Large intestine (tissue), 3 donors: ENCODE measurements around the gene DTD2. TPM values are rescaled to one million over a fixed set of nuclear protein-coding genes. Genes with fewer than 3 reads are reported as not detected.
A peak's percentile ranks its signal among the peaks of the same experiment; 100 is the strongest.
"Not testable (repeated sequence)": the region's sequence is repeated elsewhere in the genome, so short reads cannot be mapped to it uniquely, and the experiment has no call there.

Experiments
- DNase-seq, 2 donors: peaks; one replicate each; pipeline versions ENCODE4 v3.0.0 to v3.0.0-alpha.2; 2013
- H3K27ac ChIP-seq: one replicate; pipeline ENCODE4 v1.5.1; 2013; ENCODE audit warnings: low read length
- H3K27me3 ChIP-seq: 2 replicates; pipeline ENCODE4 v1.6.1; 2013; ENCODE audit warnings: low read length; ENCODE audit not compliant: control insufficient read depth, insufficient read depth
- H3K36me3 ChIP-seq: 2 replicates; pipeline ENCODE4 v1.6.1; 2013; ENCODE audit warnings: low read length; ENCODE audit not compliant: control insufficient read depth, insufficient read depth
- H3K4me1 ChIP-seq: one replicate; pipeline ENCODE4 v1.6.1; 2013; ENCODE audit warnings: low read length; ENCODE audit not compliant: control insufficient read depth, insufficient read depth
- H3K4me3 ChIP-seq: one replicate; pipeline ENCODE4 v1.5.1; 2013; ENCODE audit warnings: low read length
- H3K9me3 ChIP-seq: one replicate; pipeline ENCODE4 v1.6.1; 2013; ENCODE audit warnings: mild to moderate bottlenecking, low read depth, low read length, moderate library complexity; ENCODE audit not compliant: control insufficient read depth
- WGBS: methylation state at CpG from one replicate; pipeline ENCODE4 v1.1.5; 2013; ENCODE audit warnings: low lambda C conversion rate; ENCODE audit not compliant: insufficient coverage; 5-methylcytosine and 5-hydroxymethylcytosine counted together
- polyA plus RNA-seq: library from polyadenylated mRNA; unstranded; fragments of 120-200 nt; gene quantifications from one replicate; pipeline ENCODE4 v1.2.1, GENCODE V29; 2013

Gene DTD2
- polyA plus RNA-seq, 1 donor: 15.3 TPM

DNA sequence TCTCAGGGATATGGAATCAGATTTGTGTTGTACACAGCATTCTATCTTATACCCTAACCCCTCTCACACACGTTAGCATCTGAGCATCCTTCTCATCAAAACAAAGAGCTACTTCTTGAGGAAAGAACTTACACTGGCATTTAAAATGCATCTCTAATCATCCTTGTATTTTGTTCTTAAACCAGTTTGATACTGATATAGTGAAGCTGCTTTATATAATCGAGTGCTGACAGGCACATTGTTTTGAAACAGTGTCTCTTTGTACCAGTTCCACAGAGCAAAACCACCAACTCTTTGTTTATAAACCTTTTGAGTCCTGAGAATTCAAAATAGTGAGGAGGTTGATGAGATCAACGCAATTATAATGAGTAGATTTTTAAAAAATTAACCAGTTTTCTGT lies 21.7 kb upstream of the DTD2 start:
- Histone ChIP-seq H3K27ac (no peak overlapping the region), H3K4me1 (no peaks in the 10 kb centered on the region), H3K9me3 (no peaks in the 10 kb centered on the region), H3K36me3 (no peaks in the 10 kb centered on the region), H3K4me3 (no peak overlapping the region), H3K27me3 (no peaks in the 10 kb centered on the region)
- no peak for DNase-seq
- 40% methylated on average over 1 of the region's 3 CpGs for WGBS

DNA sequence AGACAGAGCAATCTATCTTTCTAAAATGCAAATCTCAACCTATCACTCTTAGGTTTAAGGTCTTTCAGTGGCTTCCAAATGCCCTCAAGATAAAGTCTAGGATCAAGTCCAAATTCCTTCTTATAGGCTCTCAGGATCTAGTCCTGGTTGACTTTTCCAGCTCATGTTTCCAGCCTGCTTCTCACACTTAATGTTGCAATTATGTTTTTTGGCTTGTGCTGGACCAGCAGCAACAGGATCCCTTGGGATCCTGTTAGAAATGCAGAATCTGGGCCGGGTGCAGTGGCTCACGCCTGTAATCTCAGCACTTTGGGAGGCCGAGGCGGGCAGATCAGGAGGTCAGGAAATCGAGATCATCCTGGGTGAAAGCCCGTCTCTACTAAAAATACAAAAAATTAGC lies 19.9 kb upstream of the DTD2 start:
- no peaks in the 10 kb centered on the region for H3K4me1 ChIP-seq
- no CpG with 5 or more reads among the region's 6 CpGs for WGBS

DNA sequence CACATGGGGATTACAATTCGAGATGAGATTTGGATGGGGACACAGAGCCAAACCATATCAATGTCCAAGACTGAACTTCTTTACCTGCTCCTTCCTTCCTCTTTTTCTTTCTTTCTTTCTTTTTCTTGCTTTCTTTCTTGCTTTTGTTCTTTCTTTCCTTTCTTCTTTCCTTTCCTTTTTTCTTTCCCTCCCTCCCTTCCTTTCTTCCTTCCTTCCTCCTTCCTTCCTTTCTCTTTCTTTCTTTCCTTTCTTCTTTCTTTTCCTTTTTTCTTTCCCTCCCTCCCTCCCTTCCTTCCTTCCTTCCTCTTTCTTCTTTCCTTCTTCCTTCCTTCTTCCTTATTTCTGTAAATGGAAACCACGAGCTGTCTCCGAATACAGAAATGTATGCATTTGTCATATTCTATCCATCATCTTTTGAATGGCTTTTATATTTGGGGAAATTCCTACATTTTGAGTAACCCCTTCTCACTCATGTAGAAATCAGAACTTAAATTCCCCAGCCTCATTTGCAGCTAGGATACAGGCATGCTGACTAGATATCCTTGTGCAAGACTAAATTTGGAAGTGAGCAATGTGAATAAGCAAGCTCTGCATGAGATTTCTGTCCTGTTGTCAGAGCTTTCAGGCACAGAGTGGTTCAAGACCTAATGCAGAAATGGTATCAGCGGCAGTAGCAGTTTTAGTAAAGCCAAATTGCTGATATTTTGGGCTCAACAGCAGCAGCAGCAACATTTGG lies 19.0 kb upstream of the DTD2 start:
- Histone ChIP-seq H3K27me3 (no peaks in the 10 kb centered on the region), H3K27ac (no peak overlapping the region), H3K4me1 (no peaks in the 10 kb centered on the region), H3K4me3 (no peak overlapping the region), H3K9me3 (no peaks in the 10 kb centered on the region), H3K36me3 (no peaks in the 10 kb centered on the region)
- DNase-seq: no peak
- 89% methylated on average over 3 of the region's 4 CpGs for WGBS

More for the DNA sequence above, 19.9 kb upstream of the DTD2 start:
- no peaks in the 10 kb centered on the region for H3K27me3 ChIP-seq
- no peak for DNase-seq
- H3K36me3 ChIP-seq: no peaks in the 10 kb centered on the region
- H3K4me3 ChIP-seq: no peak overlapping the region
- no peak overlapping the region for H3K27ac ChIP-seq
- no peaks in the 10 kb centered on the region for H3K9me3 ChIP-seq

DNA sequence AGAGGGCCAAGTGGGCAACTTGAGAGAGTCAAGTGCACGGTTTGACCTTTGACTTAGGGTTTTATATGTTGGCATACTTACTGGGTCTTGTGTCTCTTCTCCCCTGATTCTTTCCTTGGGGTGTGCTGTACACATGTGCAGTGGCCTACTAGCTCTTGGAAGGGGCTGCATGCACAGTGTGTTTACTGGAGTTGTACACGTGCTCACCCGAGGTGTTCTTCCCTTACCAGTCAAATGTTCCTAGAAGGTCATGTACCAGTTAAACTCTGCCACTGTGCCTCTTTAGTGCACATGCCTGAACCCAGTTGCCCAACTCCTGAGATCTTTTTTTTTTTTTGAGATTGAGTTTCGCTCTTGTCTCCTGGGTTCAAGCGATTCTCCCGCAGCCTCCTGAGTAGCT lies 9.2 kb upstream of the DTD2 start:
- no peaks in the 10 kb centered on the region for H3K9me3 ChIP-seq
- no peak for DNase-seq
- 20% methylated on average over 1 of the region's 6 CpGs for WGBS
- H3K4me1 ChIP-seq: no peaks in the 10 kb centered on the region
- no peak overlapping the region for H3K27ac ChIP-seq
- no peak overlapping the region for H3K4me3 ChIP-seq
- no peaks in the 10 kb centered on the region for H3K27me3 ChIP-seq
- H3K36me3 ChIP-seq: no peaks in the 10 kb centered on the region

DNA sequence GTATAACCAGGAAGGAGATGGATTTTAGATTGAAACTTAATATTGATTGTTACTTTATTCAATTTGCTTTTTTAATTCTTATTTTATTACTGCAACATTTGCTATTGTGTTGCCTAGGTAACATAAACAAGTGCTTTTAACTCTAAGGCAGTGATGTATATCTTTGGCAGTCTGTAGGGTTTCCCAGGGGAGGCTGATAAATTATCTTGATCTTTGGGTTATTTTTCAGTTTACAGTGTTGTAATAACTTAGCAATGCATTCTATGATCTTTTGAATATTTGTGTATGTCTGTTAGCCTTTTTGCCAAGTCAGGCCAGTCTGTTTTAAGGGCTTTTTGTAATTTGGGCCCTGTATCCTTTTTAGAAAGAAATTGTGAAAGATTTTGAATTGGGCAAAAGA lies 7.8 kb upstream of the DTD2 start:
- H3K27me3 ChIP-seq: no peaks in the 10 kb centered on the region
- H3K36me3 ChIP-seq: no peaks in the 10 kb centered on the region
- no peak overlapping the region for H3K4me3 ChIP-seq
- H3K9me3 ChIP-seq: no peaks in the 10 kb centered on the region
- H3K27ac ChIP-seq: no peak overlapping the region
- DNase-seq: peak in 1 of 2 donors; percentile 13
- no peaks in the 10 kb centered on the region for H3K4me1 ChIP-seq

DNA sequence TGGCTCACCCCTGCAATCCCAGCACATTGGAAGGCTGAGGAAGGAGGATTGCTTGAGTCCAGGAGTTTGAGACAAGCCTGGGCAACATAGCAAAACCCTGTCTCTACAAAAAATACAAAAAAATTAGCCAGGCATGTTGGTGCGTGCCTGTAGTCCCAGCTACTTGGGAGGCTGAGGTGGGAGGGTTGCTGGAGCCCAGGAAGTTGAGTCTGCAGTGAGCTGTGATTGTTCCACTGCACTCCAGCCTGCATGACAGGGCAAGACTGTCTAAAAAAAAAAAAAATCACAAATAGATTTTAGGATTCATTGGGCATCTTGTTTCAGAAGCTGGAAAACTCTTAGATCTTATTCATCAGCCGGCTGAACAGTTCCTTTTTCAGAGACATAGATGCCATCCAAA lies 5.1 kb upstream of the DTD2 start:
- not testable (repeated sequence) for H3K9me3 ChIP-seq, H3K36me3 ChIP-seq, H3K27ac ChIP-seq, H3K27me3 ChIP-seq, H3K4me1 ChIP-seq, DNase-seq, H3K4me3 ChIP-seq
- WGBS: no CpG with 5 or more reads among the region's 2 CpGs

DNA sequence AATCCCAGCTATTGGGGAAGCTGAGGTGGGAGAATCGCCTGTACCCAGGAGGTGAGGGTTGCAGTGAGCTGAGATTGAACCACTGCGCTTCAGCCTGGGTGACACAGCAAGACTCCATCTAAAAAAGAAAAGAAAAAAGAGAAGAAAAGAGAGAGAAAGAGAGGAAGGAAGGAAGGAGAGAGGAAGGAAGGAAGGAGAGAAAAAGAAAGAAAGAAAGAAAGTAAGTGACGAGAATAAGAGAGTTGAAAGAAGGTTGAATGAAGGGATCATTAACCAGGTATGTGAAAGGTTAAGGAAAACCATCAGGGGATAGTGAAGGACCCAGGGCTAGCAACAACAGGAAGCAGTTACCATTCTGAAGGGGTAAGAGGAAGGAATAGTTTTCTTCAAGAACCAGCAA lies 4.2 kb upstream of the DTD2 start:
- no peak for DNase-seq
- H3K27ac ChIP-seq: no peak overlapping the region

DNA sequence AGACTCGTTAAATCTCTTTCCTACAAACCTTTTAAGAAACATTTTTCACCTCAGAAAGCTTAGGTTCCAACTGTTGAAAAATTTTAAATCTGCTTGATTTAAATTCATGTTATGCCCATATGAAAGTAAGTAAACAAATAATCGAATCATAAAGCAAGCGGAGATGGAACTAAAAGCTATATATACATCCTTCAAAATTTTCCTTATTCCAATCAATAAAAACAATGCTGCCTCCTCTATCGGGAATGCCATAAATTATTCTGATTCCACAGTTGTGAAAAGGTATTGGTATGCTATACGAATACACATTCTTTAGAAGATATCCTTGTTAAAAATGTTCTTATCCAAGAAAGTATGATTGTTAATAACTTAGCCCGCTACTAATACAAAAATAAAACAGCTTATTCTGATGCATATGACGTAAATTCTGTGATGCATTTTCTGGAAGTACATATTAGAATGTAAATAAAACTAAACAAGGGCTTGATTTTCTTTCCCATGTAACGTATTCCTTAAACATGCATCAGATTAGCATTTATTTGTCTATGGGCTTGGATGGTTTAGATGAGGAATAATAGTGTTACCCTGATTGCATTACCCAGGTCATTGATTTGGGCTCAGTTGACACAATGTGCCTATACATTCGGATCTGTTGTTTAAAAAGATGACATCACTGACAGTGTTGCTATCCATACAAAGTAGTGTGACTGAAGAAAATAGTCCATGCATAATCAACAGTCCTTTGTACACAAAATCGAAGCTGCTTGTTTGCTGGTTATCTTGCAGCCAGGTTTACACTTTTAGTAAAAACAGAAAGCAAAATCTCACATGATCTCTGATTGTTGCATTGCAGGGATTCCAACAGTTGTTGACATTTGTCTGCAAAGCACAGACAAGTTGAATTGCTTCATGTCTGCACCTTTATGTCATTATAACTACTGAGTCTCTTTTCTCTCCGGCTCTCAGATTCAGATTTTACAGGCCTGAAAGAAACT lies 656 bp upstream of the DTD2 start:
- H3K9me3 ChIP-seq: no peaks in the 10 kb centered on the region
- DNase-seq: peak in 1 of 2 donors; percentile 50
- peak overlapping the region; percentile 77 for H3K27ac ChIP-seq
- H3K4me1 ChIP-seq: peaks cover 3% of the 10 kb centered on the region
- 30% methylated on average over 2 of the region's 11 CpGs for WGBS
- H3K36me3 ChIP-seq: peaks cover 1% of the 10 kb centered on the region
- no peaks in the 10 kb centered on the region for H3K27me3 ChIP-seq
- peak overlapping the region; percentile 87 for H3K4me3 ChIP-seq

More for the DNA sequence above, 4.2 kb upstream of the DTD2 start:
- 95% methylated on average over 3 of the region's 3 CpGs for WGBS
- Histone ChIP-seq H3K4me1 (peaks cover 3% of the 10 kb centered on the region), H3K9me3 (no peaks in the 10 kb centered on the region), H3K27me3 (no peaks in the 10 kb centered on the region), H3K36me3 (no peaks in the 10 kb centered on the region), H3K4me3 (no peak overlapping the region)

DNA sequence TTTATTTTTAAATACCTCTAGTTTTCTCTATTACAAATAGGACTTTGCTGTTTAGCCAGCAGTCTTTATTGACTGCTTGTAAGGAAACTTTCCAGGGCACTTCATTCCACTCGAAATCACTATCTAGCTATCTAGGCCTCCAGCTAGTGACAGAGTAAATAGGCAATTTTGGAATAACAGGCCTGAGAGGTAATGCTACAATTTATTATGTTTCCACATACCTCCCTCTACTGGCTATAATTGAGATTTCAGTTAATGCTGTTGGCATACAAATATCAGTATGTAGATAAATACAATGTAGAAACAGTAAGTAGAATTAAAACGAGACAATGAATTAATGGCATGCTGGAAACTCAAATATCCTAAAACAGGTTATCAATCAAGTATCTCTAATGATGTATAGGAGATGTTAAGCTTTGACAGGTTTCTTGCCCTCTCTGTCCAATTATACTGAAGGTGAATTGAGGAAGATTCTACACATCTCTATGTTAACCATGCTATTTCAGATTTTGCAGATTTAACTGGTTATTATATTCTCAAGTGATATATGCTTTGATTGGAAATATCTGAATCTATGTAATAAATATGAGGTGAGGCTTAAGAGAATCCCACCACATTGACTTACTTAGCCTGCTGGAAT lies 7.2 kb downstream of the DTD2 start:
- no peak for DNase-seq
- Histone ChIP-seq H3K9me3 (no peaks in the 10 kb centered on the region), H3K4me1 (no peaks in the 10 kb centered on the region), H3K36me3 (peaks cover 16% of the 10 kb centered on the region), H3K27me3 (no peaks in the 10 kb centered on the region), H3K27ac (no peak overlapping the region), H3K4me3 (no peak overlapping the region)
- WGBS: no CpG with 5 or more reads among the region's 2 CpGs

DNA sequence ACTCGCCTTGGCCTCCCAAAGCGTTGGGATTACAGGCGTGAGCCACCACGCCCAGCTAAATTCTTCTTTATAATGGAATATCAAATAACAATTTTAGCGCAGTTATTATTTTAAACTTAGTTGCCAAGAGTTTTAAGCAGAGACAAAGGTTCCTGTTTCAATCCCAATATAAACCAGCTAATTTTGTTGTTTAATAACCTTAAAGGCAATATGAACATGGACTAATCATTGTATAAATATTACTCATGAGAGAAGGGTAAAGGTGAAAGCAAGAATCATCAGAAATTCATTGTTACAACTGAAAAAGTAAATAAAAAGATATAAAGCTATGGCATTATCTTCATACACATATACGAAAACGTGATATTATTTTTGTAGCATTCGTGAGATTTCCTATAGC lies 8.2 kb downstream of the DTD2 start:
- peaks cover 16% of the 10 kb centered on the region for H3K36me3 ChIP-seq
- H3K27ac ChIP-seq: no peak overlapping the region
- no peaks in the 10 kb centered on the region for H3K4me1 ChIP-seq
- no peaks in the 10 kb centered on the region for H3K9me3 ChIP-seq
- 88% methylated on average over 8 of the region's 8 CpGs for WGBS
- DNase-seq: no peak
- H3K27me3 ChIP-seq: no peaks in the 10 kb centered on the region
- H3K4me3 ChIP-seq: no peak overlapping the region
